ENCODE results near the gene KDM3B.
A peak's percentile ranks its signal among the peaks of the same experiment; 100 is the strongest.

KDM3B gene

DNA sequence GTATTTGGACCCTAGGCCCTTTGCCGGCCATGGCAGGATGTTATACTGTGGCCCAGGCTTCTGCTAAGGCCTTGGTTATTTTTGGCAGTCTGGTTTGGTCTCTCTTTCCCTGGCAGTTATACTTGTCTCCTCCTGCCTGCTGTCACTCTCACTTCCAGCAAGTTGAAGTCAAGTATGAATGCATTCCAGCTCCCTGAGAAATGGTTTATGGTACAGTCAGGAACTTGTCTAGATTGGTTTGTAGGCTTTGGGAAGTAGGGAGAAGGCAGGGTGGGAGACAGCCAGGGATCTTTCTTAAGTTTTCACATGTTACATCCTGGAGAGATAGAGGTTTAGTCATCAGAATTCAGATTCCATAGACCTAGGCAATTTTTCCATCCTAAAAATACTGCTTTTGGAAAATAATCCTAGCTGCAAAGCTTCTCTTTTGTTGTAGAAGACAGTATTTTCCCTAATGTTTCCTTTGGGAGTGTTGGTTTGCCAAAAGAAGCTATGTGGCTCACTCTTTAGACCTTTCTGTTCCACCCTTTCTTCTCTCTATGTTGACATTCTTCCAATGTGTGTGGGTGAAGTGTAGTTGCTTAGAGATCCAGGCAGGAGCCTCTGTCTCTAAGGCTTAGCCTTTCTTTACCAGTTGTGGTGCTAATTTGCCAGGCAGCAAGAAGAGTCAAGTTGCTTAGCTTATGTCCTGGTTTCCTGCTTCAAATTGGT lies 2.5 kb upstream of the KDM3B start:
- no peak overlapping the region for H3K4me3 ChIP-seq (ENCODE audit: control insufficient read depth, low read depth, low read length)
- TF ChIP-seq, protein P1, sequence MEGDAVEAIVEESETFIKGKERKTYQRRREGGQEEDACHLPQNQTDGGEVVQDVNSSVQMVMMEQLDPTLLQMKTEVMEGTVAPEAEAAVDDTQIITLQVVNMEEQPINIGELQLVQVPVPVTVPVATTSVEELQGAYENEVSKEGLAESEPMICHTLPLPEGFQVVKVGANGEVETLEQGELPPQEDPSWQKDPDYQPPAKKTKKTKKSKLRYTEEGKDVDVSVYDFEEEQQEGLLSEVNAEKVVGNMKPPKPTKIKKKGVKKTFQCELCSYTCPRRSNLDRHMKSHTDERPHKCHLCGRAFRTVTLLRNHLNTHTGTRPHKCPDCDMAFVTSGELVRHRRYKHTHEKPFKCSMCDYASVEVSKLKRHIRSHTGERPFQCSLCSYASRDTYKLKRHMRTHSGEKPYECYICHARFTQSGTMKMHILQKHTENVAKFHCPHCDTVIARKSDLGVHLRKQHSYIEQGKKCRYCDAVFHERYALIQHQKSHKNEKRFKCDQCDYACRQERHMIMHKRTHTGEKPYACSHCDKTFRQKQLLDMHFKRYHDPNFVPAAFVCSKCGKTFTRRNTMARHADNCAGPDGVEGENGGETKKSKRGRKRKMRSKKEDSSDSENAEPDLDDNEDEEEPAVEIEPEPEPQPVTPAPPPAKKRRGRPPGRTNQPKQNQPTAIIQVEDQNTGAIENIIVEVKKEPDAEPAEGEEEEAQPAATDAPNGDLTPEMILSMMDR (IDR thresholded peaks at IDR 0.05; ENCODE audit: control insufficient read depth, insufficient read depth, low read depth, low read length, missing control alignments) = no peak
- DNase-seq (ENCODE audit: low read depth) = no peak

DNA sequence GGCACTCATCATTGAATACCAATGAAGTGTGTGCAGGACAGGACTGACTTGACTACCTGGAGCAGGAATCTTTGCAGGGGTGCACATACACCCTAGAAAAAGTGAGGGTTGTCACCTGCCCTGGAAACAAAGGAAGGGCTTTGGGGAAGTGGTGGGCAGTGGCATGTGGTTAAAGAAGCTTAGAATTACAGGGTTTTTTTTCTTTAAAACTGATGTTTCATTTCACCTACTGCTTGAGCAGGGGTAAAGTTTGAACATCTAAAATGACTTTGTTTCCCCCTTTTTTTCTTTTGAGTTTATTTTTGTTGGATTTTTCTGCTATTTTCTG lies 2.0 kb upstream of the KDM3B start:
- H3K4me3 ChIP-seq (ENCODE audit: control insufficient read depth, low read depth, low read length) = no peak overlapping the region
- DNase-seq (ENCODE audit: low read depth) = no peak
- TF ChIP-seq, protein P1 (IDR thresholded peaks at IDR 0.05; ENCODE audit: control insufficient read depth, insufficient read depth, low read depth, low read length, missing control alignments) = no peak

DNA sequence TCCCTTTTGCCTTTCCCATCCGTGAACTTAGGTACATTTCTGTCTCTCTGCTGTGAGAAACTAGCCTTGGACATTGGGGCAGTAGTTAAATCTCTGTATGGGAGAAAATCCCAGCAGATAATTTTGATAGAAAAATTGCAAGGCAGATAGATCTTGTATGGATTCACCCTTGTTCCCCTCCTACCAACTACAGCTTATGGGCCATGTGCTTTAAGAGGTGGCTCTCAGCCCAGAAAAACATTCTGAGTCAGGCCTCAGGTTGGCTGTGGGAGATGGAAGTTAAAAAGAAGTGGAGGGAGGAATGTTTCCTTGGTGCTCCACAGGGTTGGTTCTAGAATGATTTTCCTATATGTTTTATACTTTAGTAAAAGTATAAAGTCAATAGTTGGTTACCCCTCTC lies 1.4 kb upstream of the KDM3B start:
- no peak for DNase-seq (ENCODE audit: low read depth)
- no peak overlapping the region for H3K4me3 ChIP-seq (ENCODE audit: control insufficient read depth, low read depth, low read length)
- TF ChIP-seq, protein P1 (IDR thresholded peaks at IDR 0.05; ENCODE audit: control insufficient read depth, insufficient read depth, low read depth, low read length, missing control alignments) = no peak

DNA sequence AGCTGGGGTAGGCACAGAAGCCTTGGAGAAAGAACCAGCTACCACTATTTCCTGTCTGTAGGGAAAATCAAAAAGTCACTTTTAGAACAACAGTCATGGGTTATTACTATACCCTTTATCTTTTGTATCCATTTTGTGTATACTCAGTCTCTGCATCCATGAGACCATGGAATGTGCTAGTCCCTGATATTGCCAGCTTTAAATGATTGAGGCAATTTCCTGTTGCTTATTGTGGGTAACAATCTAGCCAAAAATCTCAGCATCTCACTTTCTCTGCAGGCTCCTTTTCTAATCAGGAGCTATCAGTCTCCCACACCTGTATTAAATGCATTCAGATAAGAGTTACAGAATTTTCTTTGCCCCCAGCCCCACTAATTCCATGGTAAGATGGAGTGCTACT lies 968 bp upstream of the KDM3B start:
- no peak overlapping the region for H3K4me3 ChIP-seq (ENCODE audit: control insufficient read depth, low read depth, low read length)
- TF ChIP-seq, protein P1 (IDR thresholded peaks at IDR 0.05; ENCODE audit: control insufficient read depth, insufficient read depth, low read depth, low read length, missing control alignments) = no peak
- DNase-seq (ENCODE audit: low read depth) = no peak

DNA sequence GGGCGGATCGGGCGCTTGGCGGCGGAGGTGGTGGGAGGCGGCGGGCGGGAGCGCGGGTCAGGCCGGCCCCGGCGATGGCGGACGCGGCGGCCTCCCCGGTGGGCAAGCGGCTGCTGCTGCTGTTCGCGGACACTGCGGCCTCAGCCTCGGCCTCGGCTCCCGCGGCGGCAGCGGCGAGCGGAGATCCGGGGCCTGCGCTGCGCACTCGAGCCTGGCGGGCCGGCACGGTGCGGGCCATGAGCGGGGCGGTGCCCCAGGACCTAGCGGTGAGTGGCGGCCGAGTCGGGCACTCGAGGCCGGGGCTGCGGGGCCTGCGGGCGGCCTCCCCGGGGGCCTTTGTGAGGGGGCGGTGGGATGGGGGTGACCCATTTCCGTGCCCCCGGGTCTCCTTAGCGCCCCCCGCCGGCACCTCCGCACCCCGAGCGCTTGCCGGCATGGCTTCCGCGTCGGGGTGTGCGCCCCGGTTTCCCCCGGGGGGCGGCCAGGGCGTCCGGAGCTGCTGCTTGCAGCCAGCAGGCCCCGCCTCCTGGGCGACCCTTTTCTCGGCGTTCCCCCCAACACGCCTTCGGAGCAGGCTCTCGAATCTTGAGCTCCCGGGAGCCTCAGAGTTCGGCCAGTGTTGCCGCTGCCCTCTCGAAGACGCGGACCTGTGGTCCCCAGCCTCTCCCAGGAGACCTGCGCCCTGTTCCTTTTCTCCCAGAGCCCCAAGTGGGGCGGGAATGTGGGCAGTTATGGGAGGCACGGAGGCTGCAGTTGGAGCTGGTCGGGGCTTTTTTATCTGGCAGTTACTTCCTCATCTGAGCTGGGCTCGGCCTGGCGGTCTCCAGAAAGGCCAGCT lies 456 bp downstream of the KDM3B start:
- peak overlapping the region; percentile 65 for H3K4me3 ChIP-seq (ENCODE audit: control insufficient read depth, low read depth, low read length)
- TF ChIP-seq, protein P1 (IDR thresholded peaks at IDR 0.05; ENCODE audit: control insufficient read depth, insufficient read depth, low read depth, low read length, missing control alignments) = peak; percentile 21
- no peak for DNase-seq (ENCODE audit: low read depth)

DNA sequence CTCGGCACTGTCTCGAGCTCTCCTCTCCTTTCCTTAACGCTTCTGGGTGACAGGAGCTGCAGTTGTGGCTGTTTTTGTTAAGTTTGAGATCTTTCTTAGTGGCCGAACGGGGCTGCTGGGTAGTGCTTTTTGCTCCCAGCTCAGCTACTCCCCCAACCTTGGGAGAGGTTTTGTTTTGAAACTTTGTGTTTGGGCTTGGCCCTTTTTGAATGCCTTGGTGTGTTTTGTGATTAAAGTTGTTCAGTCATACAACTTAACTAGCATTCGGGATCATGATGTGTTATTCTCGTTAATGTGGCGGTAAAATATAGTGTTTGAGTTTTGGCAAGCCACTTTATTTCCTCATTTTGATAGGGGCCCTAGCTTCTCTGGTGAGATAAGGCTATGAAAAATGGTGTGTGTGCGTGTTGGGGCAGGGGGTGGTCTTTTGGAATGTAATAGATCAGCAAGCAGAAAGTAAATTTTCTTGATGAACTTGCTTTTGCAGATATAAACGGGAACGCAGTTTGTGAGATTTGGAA lies 1.1 kb downstream of the KDM3B start:
- H3K4me3 ChIP-seq (ENCODE audit: control insufficient read depth, low read depth, low read length) = peak overlapping the region; percentile 65
- TF ChIP-seq, protein P1 (IDR thresholded peaks at IDR 0.05; ENCODE audit: control insufficient read depth, insufficient read depth, low read depth, low read length, missing control alignments) = no peak
- DNase-seq (ENCODE audit: low read depth) = no peak
